Activated CD4-positive, CD25-positive, alpha-beta regulatory T cell treated with anti-CD3 and anti-CD28 coated beads, Interleukin-2, amount 50 U/mL, for 72 hours (primary cell): ENCODE results near the gene NRCAM.

Experiments
- DNase-seq: peaks from one replicate; pipeline ENCODE4 v3.0.0; 2021

The NRCAM gene

GRCh38 chr7:108145401-108145800 lies 310.8 kb downstream of the NRCAM start:
- DNase-seq, result no peak

DNA sequence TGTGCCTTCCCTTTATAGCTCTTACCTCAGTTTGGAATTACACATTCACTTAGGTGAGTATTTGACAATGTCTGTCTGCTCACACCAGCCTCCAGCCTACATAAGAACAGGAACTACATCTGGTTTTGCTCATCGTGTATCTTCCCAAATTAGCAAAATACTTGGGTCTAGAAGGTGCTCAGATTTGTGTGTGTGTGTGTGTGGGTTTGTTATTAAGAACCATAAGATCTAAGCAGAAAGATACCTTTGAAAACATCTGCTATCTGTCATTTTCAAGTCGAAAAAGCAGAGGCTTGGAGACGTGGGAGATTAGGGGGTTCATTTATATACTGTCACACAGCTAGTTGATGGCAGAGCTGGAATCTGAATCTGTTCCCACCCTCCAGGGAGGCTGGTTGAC lies 311.3 kb downstream of the NRCAM start:
- no peak for DNase-seq

DNA sequence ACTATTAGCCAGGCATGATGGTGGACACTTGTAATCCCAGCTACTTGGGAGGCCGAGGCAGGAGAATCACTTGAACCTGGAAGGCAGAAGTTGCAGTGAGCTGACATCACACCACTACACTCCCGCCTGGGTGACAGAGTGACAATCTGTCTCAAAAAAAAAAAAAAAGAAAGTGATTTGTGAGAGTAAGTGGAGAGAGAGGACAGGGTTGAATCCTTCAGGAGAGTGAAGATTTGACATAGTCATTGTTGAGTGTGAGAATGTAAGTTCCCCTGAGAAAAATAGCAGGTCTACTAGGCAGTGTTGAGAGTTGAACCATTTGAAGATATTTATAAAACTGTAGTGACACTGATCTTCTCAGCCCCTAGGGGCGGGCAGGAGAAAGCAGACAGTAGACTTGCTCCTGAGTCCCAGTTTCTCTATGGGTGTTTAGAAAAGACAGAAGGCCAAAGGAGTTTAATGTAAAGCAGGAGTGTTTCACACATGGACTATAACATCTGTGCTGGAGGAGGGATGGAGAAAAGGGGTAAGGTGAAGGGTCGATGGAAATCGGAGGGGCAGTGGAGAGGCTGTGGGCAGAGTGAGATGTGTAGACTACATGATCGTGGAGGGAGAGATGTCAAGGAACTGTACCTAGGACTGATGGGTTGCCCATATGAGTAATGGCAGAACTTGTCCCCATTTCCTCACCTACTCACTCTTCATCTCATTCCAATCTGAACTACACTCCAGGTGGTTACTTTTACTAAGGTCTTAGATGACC lies 312.4 kb downstream of the NRCAM start:
- no peak for DNase-seq

GRCh38 chr7:108142675-108143259 lies 313.5 kb downstream of the NRCAM start:
- DNase-seq, result no peak

GRCh38 chr7:108142180-108142579 lies 314.1 kb downstream of the NRCAM start:
- DNase-seq, result no peak

DNA sequence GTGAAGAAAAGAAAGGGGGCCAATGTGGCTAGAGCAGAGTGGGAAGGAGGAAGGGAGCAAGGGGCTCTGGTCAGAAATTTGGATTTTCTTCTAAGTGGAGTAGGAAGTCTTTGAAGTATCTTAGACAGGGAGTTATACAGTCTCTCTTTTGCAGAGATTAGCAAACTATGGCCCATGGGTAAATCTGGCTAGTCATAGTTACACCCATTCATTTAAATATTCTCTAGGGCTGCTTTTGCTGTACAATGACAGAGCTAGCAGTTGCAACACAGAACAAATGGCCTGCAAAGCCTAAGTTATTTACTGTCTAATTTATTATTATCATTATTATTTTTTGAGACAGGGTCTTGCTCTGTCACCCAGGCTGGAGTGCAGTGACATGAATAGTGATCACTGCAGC lies 315.6 kb downstream of the NRCAM start:
- no peak for DNase-seq

GRCh38 chr7:108138911-108139310 lies 317.3 kb downstream of the NRCAM start:
- DNase-seq, result no peak

- no peak for DNase-seq
These were observed 318.2 kb downstream of the NRCAM start for GRCh38 chr7:108137993-108138392.

DNA sequence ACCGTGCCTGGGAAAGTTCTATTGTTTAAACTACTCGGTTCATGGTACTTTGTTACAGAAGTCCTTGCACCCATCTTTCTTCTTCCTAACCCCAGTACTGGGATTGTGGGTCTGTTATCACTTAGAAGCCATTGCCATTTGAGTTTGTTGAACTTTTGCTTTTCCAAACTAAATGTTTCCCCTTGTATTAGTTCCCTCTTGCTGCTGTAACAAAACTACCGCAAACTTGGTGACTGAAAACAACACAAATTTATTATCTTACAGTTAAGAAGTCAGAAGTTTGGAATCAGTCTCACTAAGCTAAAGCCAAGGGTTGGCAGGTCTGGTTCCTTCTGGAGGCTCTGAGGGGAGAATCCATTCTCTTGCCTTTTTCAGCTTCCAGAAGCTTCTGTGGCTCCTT lies 319.2 kb downstream of the NRCAM start:
- no peak for DNase-seq

DNA sequence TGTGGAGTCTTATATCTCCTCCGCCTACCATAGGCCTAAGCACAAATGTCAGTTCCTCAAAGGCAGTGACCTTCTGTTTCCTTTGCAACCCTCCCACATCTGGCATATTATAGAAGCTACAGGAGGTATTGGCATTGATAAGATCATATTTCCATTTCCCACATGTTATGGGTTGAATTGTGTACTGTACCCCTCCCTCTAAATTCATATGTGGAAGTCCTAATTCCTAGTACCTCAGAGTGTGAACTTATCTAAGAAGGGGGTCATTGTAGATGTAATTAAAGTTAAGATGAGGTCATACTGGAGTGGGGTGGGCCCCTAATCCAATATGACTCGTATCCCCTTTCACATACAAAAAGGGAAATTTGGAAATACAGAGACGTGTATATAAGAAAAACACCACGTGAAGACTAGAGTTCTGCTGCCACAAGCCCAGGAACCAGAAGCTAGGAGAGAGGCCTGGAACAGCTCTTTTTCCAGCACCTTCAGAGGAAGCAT lies 320.0 kb downstream of the NRCAM start:
- DNase-seq, result no peak

DNA sequence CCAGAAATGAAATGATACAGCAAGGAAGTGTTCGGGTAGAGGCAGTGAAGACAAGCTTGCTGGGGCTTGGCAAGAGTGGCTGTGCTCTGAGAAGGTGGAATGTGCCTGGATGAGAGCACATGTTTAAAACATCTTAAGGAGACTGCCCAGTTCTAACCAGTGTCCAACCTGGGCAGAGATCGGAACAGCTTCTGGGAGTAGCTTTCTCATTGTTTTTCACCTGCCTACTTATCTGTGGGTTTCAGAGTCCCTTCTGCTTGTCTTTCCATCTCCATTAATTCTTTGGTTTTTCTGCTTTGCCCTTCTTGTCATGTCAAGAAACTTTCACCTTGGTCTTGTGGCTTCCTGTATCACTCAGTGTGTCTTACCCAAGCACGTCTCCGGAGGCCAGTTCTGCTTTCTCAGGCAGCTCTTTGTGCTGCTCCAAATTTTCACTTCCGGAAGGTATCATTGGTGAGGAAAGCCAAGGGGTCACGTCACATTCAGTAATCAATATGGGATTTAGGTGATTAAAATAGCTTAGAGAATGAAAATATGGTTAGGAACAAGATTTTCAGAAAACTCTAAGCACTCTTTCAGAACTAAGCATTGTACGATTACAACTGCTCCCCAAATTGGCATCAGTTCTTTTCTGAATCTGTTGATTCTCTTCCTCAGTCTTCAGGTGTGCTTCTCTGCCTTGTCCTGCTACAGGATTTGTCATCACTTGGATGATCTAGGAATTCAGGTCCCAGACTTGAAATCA lies 320.6 kb downstream of the NRCAM start:
- DNase-seq, result no peak

- DNase-seq, result no peak
These were observed 321.8 kb downstream of the NRCAM start for GRCh38 chr7:108134486-108134885.

GRCh38 chr7:108132551-108133265 lies 323.5 kb downstream of the NRCAM start:
- DNase-seq, result no peak

DNA sequence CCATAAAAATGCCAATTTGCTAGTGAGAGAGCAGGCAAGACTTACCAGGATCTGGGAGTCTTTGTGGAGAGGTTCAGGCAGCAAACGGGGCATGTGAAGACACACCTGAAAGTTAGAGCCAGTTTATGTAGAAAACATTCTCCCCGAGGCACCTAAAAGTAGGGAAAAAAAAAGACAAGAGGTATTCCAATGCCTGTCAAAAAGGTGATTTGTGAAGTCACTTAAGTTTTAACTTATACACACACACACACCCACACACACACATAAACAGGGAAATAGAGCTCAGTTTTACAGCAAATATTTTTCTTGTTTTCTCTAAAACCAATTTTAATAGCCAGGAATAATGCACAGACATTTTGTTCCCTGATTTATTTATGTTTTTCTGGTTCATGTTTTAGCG lies 326.0 kb downstream of the NRCAM start, which contains the start of gene LAMB4:
LAMB4 (minus strand) TSS at position 101 of the 400 bp plus-strand sequence. CDS start 7,197 bp downstream, outside the sequence.
- no peak for DNase-seq

DNA sequence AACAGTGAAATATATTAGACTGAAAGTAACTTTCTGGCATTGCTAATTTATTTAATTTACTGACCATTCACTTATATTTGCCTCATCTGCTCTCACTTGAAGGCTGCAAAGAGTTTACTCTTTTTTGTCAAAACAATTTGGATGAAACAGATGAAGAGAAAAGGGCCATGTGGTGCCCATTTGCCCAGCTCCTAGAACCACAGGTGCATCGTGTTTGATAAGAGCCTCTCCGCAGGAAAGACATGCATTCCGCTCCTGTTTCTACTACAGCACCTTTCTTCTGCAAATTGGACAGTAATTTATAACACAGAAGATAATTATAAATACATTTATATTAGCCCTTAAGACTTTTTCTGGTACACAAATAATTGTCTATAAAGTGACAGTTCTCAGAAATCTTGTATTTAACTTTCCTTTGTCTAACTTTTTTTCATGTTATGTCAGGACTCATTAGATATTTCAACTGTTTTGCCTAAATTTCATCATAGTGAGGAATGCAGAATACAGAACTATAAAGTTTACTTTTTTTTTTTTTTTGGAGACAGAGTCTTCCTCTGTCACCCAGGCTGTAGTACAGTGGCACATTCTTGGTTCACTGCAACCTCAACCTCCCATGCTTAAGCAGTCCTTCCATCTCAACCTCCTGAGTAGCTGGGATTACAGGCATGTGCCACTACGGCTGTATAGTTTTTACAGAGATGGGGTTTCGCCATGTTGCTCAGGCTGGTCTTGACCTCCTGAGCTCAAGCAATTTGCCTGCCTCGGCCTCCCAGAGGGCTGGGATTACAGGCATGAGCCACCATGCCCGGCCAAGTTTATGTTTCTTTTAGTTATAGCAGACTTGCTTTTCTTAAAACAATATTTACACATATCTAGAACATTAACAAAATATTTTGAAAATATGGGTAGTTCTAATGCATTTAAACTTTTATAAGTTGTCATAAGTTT lies 326.9 kb downstream of the NRCAM start:
- no peak for DNase-seq

DNA sequence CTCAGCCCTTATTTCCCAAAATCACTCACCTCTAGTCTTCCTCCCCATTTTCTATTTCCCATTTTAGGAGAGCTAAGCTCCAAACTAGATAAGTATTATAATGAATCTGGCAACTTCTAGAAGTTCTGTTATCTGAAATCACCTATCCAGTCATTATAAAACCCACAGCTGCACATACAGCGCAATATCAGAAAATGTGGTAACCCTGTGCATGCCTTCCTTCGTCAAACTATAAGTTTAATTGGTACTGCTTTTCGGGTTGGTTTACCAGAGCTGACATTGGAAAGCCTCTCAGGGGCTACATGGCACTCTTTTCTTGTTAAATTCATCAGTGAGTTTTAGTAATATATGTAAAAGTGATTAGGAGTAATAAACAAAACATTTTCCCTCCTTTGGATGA lies 327.7 kb downstream of the NRCAM start:
- no peak for DNase-seq

DNA sequence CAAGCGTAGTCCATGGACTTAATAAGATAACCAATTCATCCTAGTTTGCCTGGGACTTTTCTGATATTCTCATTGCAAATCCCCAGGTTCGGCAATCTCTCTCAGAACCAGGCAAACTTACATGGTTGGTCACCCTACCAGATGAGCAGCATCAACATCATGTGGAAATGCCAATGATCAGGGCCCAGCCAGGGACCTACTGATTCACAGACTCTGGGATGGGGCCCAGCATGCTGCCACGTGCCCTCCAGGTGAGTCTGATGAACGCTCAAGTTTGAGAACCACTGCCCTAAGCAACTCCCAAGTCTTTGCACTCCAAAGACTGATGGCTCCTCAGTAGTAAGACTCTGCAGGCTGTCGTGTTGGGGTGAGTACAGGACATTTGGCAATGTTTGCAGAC lies 328.8 kb downstream of the NRCAM start:
- DNase-seq, result no peak

- no peak for DNase-seq
These were observed 331.4 kb downstream of the NRCAM start for GRCh38 chr7:108124820-108125219.

GRCh38 chr7:108122181-108122580 lies 334.1 kb downstream of the NRCAM start:
- no peak for DNase-seq

GRCh38 chr7:108120933-108121332 lies 335.3 kb downstream of the NRCAM start:
- no peak for DNase-seq

- DNase-seq, result no peak
These were observed 336.0 kb downstream of the NRCAM start for GRCh38 chr7:108120196-108120595.

- DNase-seq, result no peak
These were observed 337.3 kb downstream of the NRCAM start for GRCh38 chr7:108118959-108119358.
